Measurements from ENCODE around the gene SCAND1.

Gene SCAND1

GRCh38 chr20:35939264-35939663, 15.0 kb downstream of the SCAND1 start:
- no peaks in the 10 kb centered on the region for H3K27me3 ChIP-seq (ENCODE audit: low read length)
- no peak overlapping the region for H3K4me3 ChIP-seq (ENCODE audit: insufficient read depth, low read length, poor library complexity, severe bottlenecking)
- H3K9ac ChIP-seq (ENCODE audit: low read length) = no peak overlapping the region
- no peaks in the 10 kb centered on the region for H3K9me2 ChIP-seq (replicated peaks; ENCODE audit: insufficient read depth, low read length)
- no peak overlapping the region for H2AFZ ChIP-seq (ENCODE audit: low read depth, low read length, severe bottlenecking)
- H3K79me2 ChIP-seq (ENCODE audit: insufficient read depth, low read length) = no peaks in the 10 kb centered on the region
- H3K4me2 ChIP-seq (ENCODE audit: low read depth, low read length, poor library complexity, severe bottlenecking) = no peak overlapping the region
- no peak overlapping the region for H3K27ac ChIP-seq (ENCODE audit: low read depth, low read length)
- H3K9me3 ChIP-seq (ENCODE audit: insufficient read depth, low read length) = no peaks in the 10 kb centered on the region
- no peaks in the 10 kb centered on the region for H4K20me1 ChIP-seq (ENCODE audit: low read depth, low read length)
- 0 out of 2 replicates have a peak, but pooled peaks cover 2% of the 10 kb centered on the region for H3K36me3 ChIP-seq (ENCODE audit: low read length)
- H3F3A ChIP-seq (ENCODE audit: insufficient read depth) = no peaks in the 10 kb centered on the region
- TF ChIP-seq EZH2phosphoT487 (conservative IDR thresholded peaks at IDR 0.05; ENCODE audit: low read length) = no peak
- TF ChIP-seq, protein P1, sequence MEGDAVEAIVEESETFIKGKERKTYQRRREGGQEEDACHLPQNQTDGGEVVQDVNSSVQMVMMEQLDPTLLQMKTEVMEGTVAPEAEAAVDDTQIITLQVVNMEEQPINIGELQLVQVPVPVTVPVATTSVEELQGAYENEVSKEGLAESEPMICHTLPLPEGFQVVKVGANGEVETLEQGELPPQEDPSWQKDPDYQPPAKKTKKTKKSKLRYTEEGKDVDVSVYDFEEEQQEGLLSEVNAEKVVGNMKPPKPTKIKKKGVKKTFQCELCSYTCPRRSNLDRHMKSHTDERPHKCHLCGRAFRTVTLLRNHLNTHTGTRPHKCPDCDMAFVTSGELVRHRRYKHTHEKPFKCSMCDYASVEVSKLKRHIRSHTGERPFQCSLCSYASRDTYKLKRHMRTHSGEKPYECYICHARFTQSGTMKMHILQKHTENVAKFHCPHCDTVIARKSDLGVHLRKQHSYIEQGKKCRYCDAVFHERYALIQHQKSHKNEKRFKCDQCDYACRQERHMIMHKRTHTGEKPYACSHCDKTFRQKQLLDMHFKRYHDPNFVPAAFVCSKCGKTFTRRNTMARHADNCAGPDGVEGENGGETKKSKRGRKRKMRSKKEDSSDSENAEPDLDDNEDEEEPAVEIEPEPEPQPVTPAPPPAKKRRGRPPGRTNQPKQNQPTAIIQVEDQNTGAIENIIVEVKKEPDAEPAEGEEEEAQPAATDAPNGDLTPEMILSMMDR (IDR thresholded peaks at IDR 0.05; ENCODE audit: insufficient read depth, low read length, poor library complexity, severe bottlenecking) = no peak

DNA sequence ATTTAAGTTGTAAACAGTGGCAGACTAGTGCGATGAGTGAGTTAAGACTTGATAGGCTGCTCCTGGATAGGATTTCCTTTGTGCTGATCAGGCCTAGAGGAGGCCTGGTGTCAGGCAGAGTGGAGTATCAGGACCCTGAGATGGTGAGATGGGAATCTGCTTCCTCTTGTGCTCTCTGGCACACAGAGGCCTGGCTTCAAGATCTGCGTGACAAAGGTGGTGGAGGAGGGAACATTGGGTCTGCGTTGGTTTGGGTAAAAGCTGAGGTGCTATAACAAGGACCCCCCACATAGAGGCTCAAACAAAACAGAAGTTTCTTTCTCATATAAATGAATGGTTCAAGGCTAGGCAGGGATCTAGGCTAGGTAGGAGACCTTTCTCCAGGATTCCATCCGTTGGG, 20.3 kb downstream of the SCAND1 start:
- H4K20me1 ChIP-seq (ENCODE audit: low read depth, low read length) = no peaks in the 10 kb centered on the region
- no peak overlapping the region for H3K27ac ChIP-seq (ENCODE audit: low read depth, low read length)
- H3K9me2 ChIP-seq (replicated peaks; ENCODE audit: insufficient read depth, low read length) = no peaks in the 10 kb centered on the region
- H3F3A ChIP-seq (ENCODE audit: insufficient read depth) = no peaks in the 10 kb centered on the region
- H3K9me3 ChIP-seq (ENCODE audit: insufficient read depth, low read length) = no peaks in the 10 kb centered on the region
- H3K9ac ChIP-seq (ENCODE audit: low read length) = no peak overlapping the region
- H2AFZ ChIP-seq (ENCODE audit: low read depth, low read length, severe bottlenecking) = no peak overlapping the region
- H3K36me3 ChIP-seq (ENCODE audit: low read length) = 0 out of 2 replicates have a peak, but pooled peaks cover 2% of the 10 kb centered on the region
- no peaks in the 10 kb centered on the region for H3K27me3 ChIP-seq (ENCODE audit: low read length)
- no peak overlapping the region for H3K4me3 ChIP-seq (ENCODE audit: insufficient read depth, low read length, poor library complexity, severe bottlenecking)
- TF ChIP-seq, protein P1 (IDR thresholded peaks at IDR 0.05; ENCODE audit: insufficient read depth, low read length, poor library complexity, severe bottlenecking) = no peak
- TF ChIP-seq EZH2phosphoT487 (conservative IDR thresholded peaks at IDR 0.05; ENCODE audit: low read length) = no peak
- H3K79me2 ChIP-seq (ENCODE audit: insufficient read depth, low read length) = no peaks in the 10 kb centered on the region
- no peak overlapping the region for H3K4me2 ChIP-seq (ENCODE audit: low read depth, low read length, poor library complexity, severe bottlenecking)

DNA sequence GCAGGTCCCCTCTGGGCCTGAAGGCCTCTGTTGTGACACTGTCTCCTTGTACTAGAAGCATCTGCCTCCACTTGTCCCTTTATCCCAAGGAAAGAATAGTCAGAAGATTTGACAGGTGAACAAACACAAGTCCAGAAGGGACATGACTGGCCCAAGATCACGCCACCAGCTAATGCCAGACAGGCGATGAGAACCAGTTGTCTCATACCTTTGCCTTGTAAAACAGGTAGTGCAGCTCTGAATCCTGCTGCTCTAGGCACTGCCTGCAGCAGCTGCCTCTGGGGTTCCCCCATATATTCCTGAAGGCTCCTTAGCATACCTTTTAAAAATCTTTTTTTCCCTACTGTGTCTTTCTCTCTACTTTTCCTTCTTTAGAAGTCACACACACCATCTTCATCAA, 25.0 kb downstream of the SCAND1 start:
- no peak for TF ChIP-seq EZH2phosphoT487 (conservative IDR thresholded peaks at IDR 0.05; ENCODE audit: low read length)
- TF ChIP-seq, protein P1 (IDR thresholded peaks at IDR 0.05; ENCODE audit: insufficient read depth, low read length, poor library complexity, severe bottlenecking) = no peak
- H3K79me2 ChIP-seq (ENCODE audit: insufficient read depth, low read length) = no peaks in the 10 kb centered on the region
- H3F3A ChIP-seq (ENCODE audit: insufficient read depth) = no peaks in the 10 kb centered on the region
- no peak overlapping the region for H3K9ac ChIP-seq (ENCODE audit: low read length)
- H3K9me2 ChIP-seq (replicated peaks; ENCODE audit: insufficient read depth, low read length) = no peaks in the 10 kb centered on the region
- H3K4me2 ChIP-seq (ENCODE audit: low read depth, low read length, poor library complexity, severe bottlenecking) = no peak overlapping the region
- no peaks in the 10 kb centered on the region for H3K27me3 ChIP-seq (ENCODE audit: low read length)
- no peaks in the 10 kb centered on the region for H4K20me1 ChIP-seq (ENCODE audit: low read depth, low read length)
- no peaks in the 10 kb centered on the region for H3K9me3 ChIP-seq (ENCODE audit: insufficient read depth, low read length)
- H3K36me3 ChIP-seq (ENCODE audit: low read length) = no peaks in the 10 kb centered on the region
- no peak overlapping the region for H3K27ac ChIP-seq (ENCODE audit: low read depth, low read length)
- H3K4me3 ChIP-seq (ENCODE audit: insufficient read depth, low read length, poor library complexity, severe bottlenecking) = no peak overlapping the region
- no peak overlapping the region for H2AFZ ChIP-seq (ENCODE audit: low read depth, low read length, severe bottlenecking)
